Esophagus (tissue), 2 donors: ENCODE measurements around the gene DOCK1. TPM values are rescaled to one million over a fixed set of nuclear protein-coding genes. Genes with fewer than 3 reads are reported as not detected.

Experiments used
- H3K27ac ChIP-seq, 2 donors: one replicate each; pipeline ENCODE4 v1.5.1; 2013; ENCODE audit warnings: low read depth in 2 of 2, mild to moderate bottlenecking in 2 of 2, inconsistent platforms in 1 of 2, low read length in 1 of 2, moderate library complexity in 1 of 2
- H3K27me3 ChIP-seq, 2 donors: one replicate each; pipeline ENCODE4 v1.6.1; 2013; ENCODE audit warnings: low read length in 2 of 2, control low read depth in 1 of 2, mild to moderate bottlenecking in 1 of 2; ENCODE audit not compliant: insufficient read depth in 2 of 2, control insufficient read depth in 1 of 2
- H3K36me3 ChIP-seq, 2 donors: one replicate each; pipeline ENCODE4 v1.6.1; 2013; ENCODE audit warnings: low read length in 1 of 2; ENCODE audit not compliant: control insufficient read depth in 2 of 2, insufficient read depth in 2 of 2
- H3K4me1 ChIP-seq, 2 donors: one replicate each; pipeline ENCODE4 v1.6.1; 2013; ENCODE audit warnings: low read length in 1 of 2; ENCODE audit not compliant: control insufficient read depth in 2 of 2, insufficient read depth in 2 of 2
- H3K4me3 ChIP-seq, 2 donors: one replicate each; pipeline ENCODE4 v1.5.1; 2013; ENCODE audit warnings: low read length in 2 of 2, mild to moderate bottlenecking in 2 of 2, low read depth in 1 of 2, moderate library complexity in 1 of 2
- H3K9me3 ChIP-seq, 2 donors: one replicate each; pipeline ENCODE4 v1.6.1; 2013; ENCODE audit warnings: mild to moderate bottlenecking in 2 of 2, low read depth in 1 of 2, low read length in 1 of 2, moderate library complexity in 1 of 2; ENCODE audit not compliant: control insufficient read depth in 2 of 2, insufficient read depth in 1 of 2
- WGBS, 2 donors: extraction: QIAGEN DNeasy Blood & Tissue Kit; methylation state at CpG; one replicate each; pipeline ENCODE4 v1.1.7; 2013; 5-methylcytosine and 5-hydroxymethylcytosine counted together
- polyA plus RNA-seq, 2 donors: library from polyadenylated mRNA; stranded (reverse); fragments of 200-250 nt; gene quantifications; one replicate each; pipeline ENCODE4 v1.2.3, GENCODE V29; 2013
- donor health status: healthy with polysubstance abuse.
- donor health status: Bipolar disorder and iron deficiency.

The DOCK1 gene
- polyA plus RNA-seq, 2 donors, result 11.4 to 17.5 TPM

- WGBS, 2 donors, result 94 to 95% methylated on average over 10 of the region's 10 CpGs
- H3K36me3 ChIP-seq, result peaks cover 0 to 8% of the 10 kb centered on the region in 2 donors
- no peak overlapping the region for H3K4me3 ChIP-seq
Measured at GRCh38 chr10:127088908-127089307, 183.7 kb downstream of the DOCK1 start.

GRCh38 chr10:127089446-127089845 is 184.2 kb downstream of the DOCK1 start:
- no peaks in the 10 kb centered on the region for H3K27me3 ChIP-seq
- H3K9me3 ChIP-seq, result no peaks in the 10 kb centered on the region
- no peak overlapping the region for H3K4me3 ChIP-seq
- no peaks in the 10 kb centered on the region for H3K4me1 ChIP-seq
- no peak overlapping the region for H3K27ac ChIP-seq
- WGBS, 2 donors, result 90 to 95% methylated on average over 5 of the region's 5 CpGs
- peaks cover 0 to 10% of the 10 kb centered on the region in 2 donors for H3K36me3 ChIP-seq

More at GRCh38 chr10:127088908-127089307, 183.7 kb downstream of the DOCK1 start:
- H3K4me1 ChIP-seq, result no peaks in the 10 kb centered on the region
- no peaks in the 10 kb centered on the region for H3K27me3 ChIP-seq
- no peaks in the 10 kb centered on the region for H3K9me3 ChIP-seq
- no peak overlapping the region for H3K27ac ChIP-seq

GRCh38 chr10:127090138-127090537 is 184.9 kb downstream of the DOCK1 start:
- Histone ChIP-seq H3K27ac (no peak overlapping the region), H3K4me1 (no peaks in the 10 kb centered on the region), H3K27me3 (no peaks in the 10 kb centered on the region), H3K36me3 (peaks cover 0 to 12% of the 10 kb centered on the region in 2 donors), H3K9me3 (no peaks in the 10 kb centered on the region), H3K4me3 (no peak overlapping the region)
- 66 to 93% methylated on average over 8 of the region's 8 CpGs for WGBS, 2 donors

GRCh38 chr10:127091354-127091753 is 186.1 kb downstream of the DOCK1 start:
- no peaks in the 10 kb centered on the region for H3K9me3 ChIP-seq
- H3K4me1 ChIP-seq, result no peaks in the 10 kb centered on the region
- WGBS, 2 donors, result 83 to 87% methylated on average over 7 of the region's 7 CpGs
- no peaks in the 10 kb centered on the region for H3K27me3 ChIP-seq
- H3K36me3 ChIP-seq, result peaks cover 0 to 15% of the 10 kb centered on the region in 2 donors
- H3K27ac ChIP-seq, result no peak overlapping the region
- no peak overlapping the region for H3K4me3 ChIP-seq

GRCh38 chr10:127092916-127093315 is 187.7 kb downstream of the DOCK1 start:
- WGBS, 2 donors, result 87 to 88% methylated on average over 9 of the region's 9 CpGs
- H3K27me3 ChIP-seq, result no peaks in the 10 kb centered on the region
- no peaks in the 10 kb centered on the region for H3K4me1 ChIP-seq
- peaks cover 0 to 15% of the 10 kb centered on the region in 2 donors for H3K36me3 ChIP-seq
- H3K27ac ChIP-seq, result no peak overlapping the region
- peaks cover 0 to under 1% of the 10 kb centered on the region in 2 donors for H3K9me3 ChIP-seq
- no peak overlapping the region for H3K4me3 ChIP-seq

GRCh38 chr10:127094984-127095383 is 189.8 kb downstream of the DOCK1 start:
- Histone ChIP-seq H3K4me3 (no peak overlapping the region), H3K27ac (no peak overlapping the region), H3K27me3 (no peaks in the 10 kb centered on the region), H3K9me3 (peaks cover 0 to 2% of the 10 kb centered on the region in 2 donors), H3K36me3 (peaks cover 0 to 15% of the 10 kb centered on the region in 2 donors), H3K4me1 (peaks cover 0 to 2% of the 10 kb centered on the region in 2 donors)
- WGBS, 2 donors, result 88 to 92% methylated on average over 4 of the region's 4 CpGs

- Histone ChIP-seq H3K9me3 (peaks cover 0 to 2% of the 10 kb centered on the region in 2 donors), H3K4me3 (no peak overlapping the region), H3K27ac (no peak overlapping the region), H3K27me3 (no peaks in the 10 kb centered on the region), H3K36me3 (no peaks in the 10 kb centered on the region), H3K4me1 (peaks cover 0 to 2% of the 10 kb centered on the region in 2 donors)
- 81 to 86% methylated on average over 10 of the region's 10 CpGs for WGBS, 2 donors
Measured at GRCh38 chr10:127100983-127101615, 195.9 kb downstream of the DOCK1 start.

- 82 to 88% methylated on average over 3 of the region's 3 CpGs for WGBS, 2 donors
- Histone ChIP-seq H3K27ac (no peak overlapping the region), H3K4me3 (no peak overlapping the region), H3K9me3 (peaks cover 0 to 2% of the 10 kb centered on the region in 2 donors), H3K4me1 (peaks cover 0 to 2% of the 10 kb centered on the region in 2 donors), H3K36me3 (peaks cover 0 to 1% of the 10 kb centered on the region in 2 donors), H3K27me3 (no peaks in the 10 kb centered on the region)
Measured at GRCh38 chr10:127102176-127102575, 196.9 kb downstream of the DOCK1 start.

GRCh38 chr10:127115100-127115499 is 209.9 kb downstream of the DOCK1 start:
- Histone ChIP-seq H3K4me3 (no peak overlapping the region), H3K27ac (no peak overlapping the region), H3K36me3 (peaks cover 2 to 3% of the 10 kb centered on the region in 2 donors), H3K27me3 (no peaks in the 10 kb centered on the region), H3K9me3 (no peaks in the 10 kb centered on the region), H3K4me1 (no peaks in the 10 kb centered on the region)
- 96 to 97% methylated on average over 1 of the region's 1 CpG for WGBS, 2 donors

GRCh38 chr10:127117125-127117524 is 211.9 kb downstream of the DOCK1 start:
- no peaks in the 10 kb centered on the region for H3K27me3 ChIP-seq
- WGBS, 2 donors, result 44 to 46% methylated on average over 4 of the region's 4 CpGs
- no peak overlapping the region for H3K4me3 ChIP-seq
- H3K4me1 ChIP-seq, result no peaks in the 10 kb centered on the region
- H3K9me3 ChIP-seq, result no peaks in the 10 kb centered on the region
- H3K27ac ChIP-seq, result no peak overlapping the region
- no peaks in the 10 kb centered on the region for H3K36me3 ChIP-seq
